Right renal pelvis (tissue), 4 donors: ENCODE results near the gene HSD17B2. TPM values are rescaled to one million over a fixed set of nuclear protein-coding genes. Genes with fewer than 3 reads are reported as not detected.
"Not testable (repeated sequence)": the region's sequence is repeated elsewhere in the genome, so short reads cannot be mapped to it uniquely, and the experiment has no call there.

Experiments used
- DNase-seq, 4 donors: peaks; one replicate each; pipeline ENCODE4 v3.0.0-alpha.2; 2013; ENCODE audit warnings: low read depth in 4 of 4, low spot score in 3 of 4, missing footprints in 1 of 4
- polyA plus RNA-seq, 4 donors: library from polyadenylated mRNA; unstranded; fragments of 120-200 nt; gene quantifications; one replicate each; pipeline ENCODE4 v1.2.1, GENCODE V29; 2013; ENCODE audit not compliant: insufficient read length in 4 of 4

Gene HSD17B2
- polyA plus RNA-seq, 4 donors = 12.1 to 19.1 (median 15.5) TPM

- DNase-seq = no peak
Observed at GRCh38 chr16:82074019-82074558, 39.0 kb downstream of the HSD17B2 start.

- no peak for DNase-seq
Observed at GRCh38 chr16:82078125-82078524, 43.1 kb downstream of the HSD17B2 start.

- no peak for DNase-seq
Observed at GRCh38 chr16:82079892-82080291, 44.8 kb downstream of the HSD17B2 start.

GRCh38 chr16:82081264-82081663 is 46.2 kb downstream of the HSD17B2 start:
- no peak for DNase-seq

GRCh38 chr16:82082097-82082496 is 47.0 kb downstream of the HSD17B2 start:
- DNase-seq = no peak

GRCh38 chr16:82082543-82083244 is 47.6 kb downstream of the HSD17B2 start:
- no peak for DNase-seq

GRCh38 chr16:82083710-82084353 is 48.8 kb downstream of the HSD17B2 start:
- DNase-seq = no peak

- no peak for DNase-seq
Observed at GRCh38 chr16:82085011-82085779, 50.1 kb downstream of the HSD17B2 start.

GRCh38 chr16:82088483-82088882 is 53.4 kb downstream of the HSD17B2 start:
- no peak for DNase-seq

GRCh38 chr16:82091241-82091640 is 56.2 kb downstream of the HSD17B2 start:
- DNase-seq = no peak

- DNase-seq = no peak
Observed at GRCh38 chr16:82092711-82093110, 57.7 kb downstream of the HSD17B2 start.

- DNase-seq = no peak
Observed at GRCh38 chr16:82093666-82094300, 58.7 kb downstream of the HSD17B2 start.

- no peak for DNase-seq
Observed at GRCh38 chr16:82094942-82095540, 60.0 kb downstream of the HSD17B2 start.

GRCh38 chr16:82096641-82097040 is 61.6 kb downstream of the HSD17B2 start:
- no peak for DNase-seq

- no peak for DNase-seq
Observed at GRCh38 chr16:82105107-82105506, 70.1 kb downstream of the HSD17B2 start.

- DNase-seq = no peak
Observed at GRCh38 chr16:82108100-82108499, 73.0 kb downstream of the HSD17B2 start.

- no peak for DNase-seq
Observed at GRCh38 chr16:82108774-82109173, 73.7 kb downstream of the HSD17B2 start.

- DNase-seq = not testable (repeated sequence)
Observed at GRCh38 chr16:82109266-82109665, 74.2 kb downstream of the HSD17B2 start.

- no peak for DNase-seq
Observed at GRCh38 chr16:82111944-82112343, 76.9 kb downstream of the HSD17B2 start.

GRCh38 chr16:82113741-82114140 is 78.7 kb downstream of the HSD17B2 start:
- DNase-seq = no peak
